22Rv1 (cell line): Measurements from ENCODE around the gene MARK4.
A peak's percentile ranks its signal among the peaks of the same experiment; 100 is the strongest.

Source experiments
- H3K27ac ChIP-seq: fragments of 450-650 bp; 2 replicates; pipeline ENCODE4 v1.5.1; 2017
- CTCF ChIP-seq: fragments of 450-650 bp; IDR thresholded peaks from 2 replicates; pipeline ENCODE4 v1.5.1; 2017; ENCODE audit warnings: mild to moderate bottlenecking
- ZFX ChIP-seq: fragments of 450-650 bp; IDR thresholded peaks from 2 replicates; pipeline ENCODE4 v1.6.1; 2017; ENCODE audit warnings: antibody characterized with exemption, borderline replicate concordance

Gene MARK4

GRCh38 chr19:45342911-45343310 is 91.8 kb downstream of the MARK4 start:
- H3K27ac ChIP-seq: no peak overlapping the region
- TF ChIP-seq CTCF (no peak), ZFX (no peak)

- no peak overlapping the region for H3K27ac ChIP-seq
- TF ChIP-seq ZFX (no peak), CTCF (no peak)
Measured at GRCh38 chr19:45344621-45345505, 93.8 kb downstream of the MARK4 start.

GRCh38 chr19:45345506-45345860 is 94.4 kb downstream of the MARK4 start:
- H3K27ac ChIP-seq: no peak overlapping the region
- TF ChIP-seq CTCF: no peak
- no peak for TF ChIP-seq ZFX

- no peak overlapping the region for H3K27ac ChIP-seq
- TF ChIP-seq ZFX (no peak), CTCF (peak; percentile 61)
Measured at GRCh38 chr19:45346449-45346848, 95.4 kb downstream of the MARK4 start.

GRCh38 chr19:45347570-45348366 is 96.7 kb downstream of the MARK4 start:
- no peak overlapping the region for H3K27ac ChIP-seq
- TF ChIP-seq CTCF: no peak
- no peak for TF ChIP-seq ZFX

GRCh38 chr19:45348367-45349125 is 97.5 kb downstream of the MARK4 start:
- no peak overlapping the region for H3K27ac ChIP-seq
- TF ChIP-seq CTCF: no peak
- TF ChIP-seq ZFX: no peak
